Endothelial cell of umbilical vein (primary cell): Measurements from ENCODE around the gene SNX3. TPM values are rescaled to one million over a fixed set of nuclear protein-coding genes. Genes with fewer than 3 reads are reported as not detected.

Source experiments
- BruUV-seq: library from RNA; stranded (reverse); fragments of 400-500 nt; replicated peaks from 2 replicates; lab custom pipeline; 2021; lab: Mats Ljungman, UMichigan
- CTCF ChIA-PET: fragments of 300-600, 350-600 bp; sonication (Branson Sonifier 250); formaldehyde crosslinking; loops from one replicate; lab custom pipeline; 2021; ENCODE audit warnings: antibody characterized with exemption, inconsistent platforms; lab: Charles Lee
- POLR2A ChIA-PET: fragments of 300-600, 350-600 bp; sonication (Branson Sonifier 250); formaldehyde crosslinking; loops from one replicate; lab custom pipeline; 2021; ENCODE audit warnings: antibody characterized with exemption, inconsistent platforms; lab: Charles Lee
- DNase-seq: peaks from one replicate; pipeline ENCODE4 v3.0.0-alpha.2; 2011; ENCODE audit warnings: low read depth, low spot score
- FAIRE-seq: peaks from 2 replicates; lab custom pipeline; 2011; peaks lifted over from hg19 to GRCh38; lab: Jason Lieb, UNC
- H2AFZ ChIP-seq: 2 replicates; pipeline ENCODE4 v1.6.0; 2012; ENCODE audit warnings: low read depth, low read length, control low read depth, inconsistent platforms
- H3K27ac ChIP-seq: 2 replicates; pipeline ENCODE4 v1.5.1; 2011; ENCODE audit warnings: low read depth, mild to moderate bottlenecking, control low read depth, low read length, moderate library complexity; ENCODE audit not compliant: insufficient read depth
- H3K27me3 ChIP-seq, 2 experiments: 2 replicates each; pipeline versions ENCODE4 v1.6.0 to v1.6.1; 2011; ENCODE audit warnings: low read length in 2 of 2, mixed read lengths in 1 of 2; ENCODE audit not compliant: control insufficient read depth in 2 of 2, insufficient read depth in 2 of 2
- H3K36me3 ChIP-seq, 2 experiments: 2 replicates in 1 of 2; 3 replicates in 1 of 2; pipeline ENCODE4 v1.5.1; 2011; ENCODE audit warnings: low read length in 2 of 2, mild to moderate bottlenecking in 1 of 2, moderate library complexity in 1 of 2; ENCODE audit not compliant: control insufficient read depth in 2 of 2, insufficient read depth in 2 of 2; ENCODE audit errors: extremely low read depth in 1 of 2
- H3K4me1 ChIP-seq: 3 replicates; pipeline ENCODE4 v1.5.1; 2011; ENCODE audit warnings: mild to moderate bottlenecking, low read length; ENCODE audit not compliant: control insufficient read depth, insufficient read depth; ENCODE audit errors: extremely low read depth
- H3K4me2 ChIP-seq: 2 replicates; pipeline ENCODE4 v1.6.1; 2011; ENCODE audit warnings: low read length, control low read depth, mixed read lengths; ENCODE audit not compliant: insufficient read depth
- H3K4me3 ChIP-seq, 3 experiments: fragments of 200-600 bp in 1 of 3; sonication (generic), shearing (Covaris generic) in 1 of 3; replicated peaks in 1 of 3; 2 replicates each; pipeline ENCODE4 v1.5.1; 2011 to 2016; ENCODE audit warnings: control low read depth in 3 of 3, low read length in 3 of 3, mild to moderate bottlenecking in 2 of 3, inconsistent platforms in 1 of 3, low read depth in 1 of 3, moderate library complexity in 1 of 3; ENCODE audit not compliant: insufficient read depth in 1 of 3
- H3K79me2 ChIP-seq: 2 replicates; pipeline ENCODE4 v1.6.0; 2012; ENCODE audit warnings: low read length, inconsistent platforms; ENCODE audit not compliant: control insufficient read depth, insufficient read depth
- H3K9ac ChIP-seq: replicated peaks from 2 replicates; pipeline ENCODE3; 2011; ENCODE audit warnings: low read length, control low read depth; ENCODE audit not compliant: insufficient read depth; ENCODE audit errors: extremely low read depth
- H3K9me1 ChIP-seq: replicated peaks from 3 replicates; pipeline ENCODE4 v1.6.0; 2011; ENCODE audit warnings: mild to moderate bottlenecking, low read length; ENCODE audit not compliant: control insufficient read depth, insufficient read depth; ENCODE audit errors: extremely low read depth
- H3K9me3 ChIP-seq: replicated peaks from 2 replicates; pipeline ENCODE4 v1.5.1; 2012; ENCODE audit warnings: low read length, inconsistent platforms; ENCODE audit not compliant: control insufficient read depth, insufficient read depth
- H4K20me1 ChIP-seq: replicated peaks from 2 replicates; pipeline ENCODE3; 2011; ENCODE audit warnings: mild to moderate bottlenecking, low read length; ENCODE audit not compliant: control insufficient read depth, insufficient read depth; ENCODE audit errors: extremely low read depth
- EZH2 ChIP-seq: IDR thresholded peaks from 2 replicates; pipeline ENCODE4 v1.6.1; 2012; ENCODE audit warnings: borderline replicate concordance, low read depth, mild to moderate bottlenecking, moderate library complexity, low read length, inconsistent platforms; ENCODE audit not compliant: severe bottlenecking
- FOS ChIP-seq: IDR thresholded peaks from 2 replicates; pipeline ENCODE4 v1.6.1; 2011; ENCODE audit warnings: mild to moderate bottlenecking, low read length, moderate library complexity, borderline replicate concordance; ENCODE audit not compliant: insufficient read depth
- GATA2 ChIP-seq: IDR thresholded peaks from 2 replicates; pipeline ENCODE4 v1.7.0; 2011; ENCODE audit warnings: low read depth, mild to moderate bottlenecking, moderate library complexity, mixed read lengths, low read length; ENCODE audit not compliant: insufficient read length, insufficient read depth
- JUN ChIP-seq: IDR thresholded peaks from 2 replicates; pipeline ENCODE4 v1.6.1; 2011; ENCODE audit warnings: borderline replicate concordance, low read depth; ENCODE audit not compliant: insufficient read length, insufficient read depth
- MYC ChIP-seq: IDR thresholded peaks from one replicate; pipeline ENCODE4 v1.6.1; 2011; ENCODE audit warnings: mild to moderate bottlenecking, low read depth, low read length
- POLR2A ChIP-seq: IDR thresholded peaks from 2 replicates; pipeline ENCODE4 v1.6.1; 2012; ENCODE audit warnings: low read depth, mild to moderate bottlenecking, control low read depth, low read length
- POLR2AphosphoS5 ChIP-seq: IDR thresholded peaks from 2 replicates; pipeline ENCODE4 v1.6.1; 2012; ENCODE audit warnings: low read depth, mild to moderate bottlenecking, control low read depth, low read length, moderate library complexity; ENCODE audit not compliant: insufficient read depth
- dilution Hi-C: fragments of 300-500 bp; cut with MboI; formaldehyde crosslinking; loops from one replicate; pipeline ENCODE4 v1.15.0; 2019; ENCODE audit warnings: low sequenced_read_pairs; ENCODE audit not compliant: extremely low pct_ligation_motif_present
- intact Hi-C: fragments of 100-400 bp; cut with micrococcal nuclease; formaldehyde crosslinking; loops from one replicate; pipeline ENCODE4 v1.10.0; 2022
- polyA plus RNA-seq, 4 experiments: library from polyadenylated mRNA; depleted of rRNA in 3 of 4; stranded (reverse) in 3 of 4; unstranded in 1 of 4; fragments of >200 nt; gene quantifications; 2 replicates each; pipeline versions ENCODE4 v1.2.1 to v1.2.3, GENCODE V29; 2011 to 2012; ENCODE audit warnings: missing spikeins in 1 of 4
- total RNA-seq: library from RNA; stranded (reverse); gene quantifications from 2 replicates; pipeline ENCODE4 v1.2.3, GENCODE V29; 2021
- TF ChIP-seq, protein P1 (sequence below), 2 donors: IDR thresholded peaks; 1 replicate in 1 of 2; 2 replicates in 1 of 2; pipeline ENCODE4 v1.5.1; 2011; ENCODE audit warnings: low read length in 2 of 2, mild to moderate bottlenecking in 2 of 2, moderate library complexity in 2 of 2, control low read depth in 1 of 2, inconsistent platforms in 1 of 2, low read depth in 1 of 2; ENCODE audit not compliant: insufficient read depth in 1 of 2; ENCODE audit errors: extremely low read depth in 1 of 2
- TF ChIP-seq, protein P2 (sequence below): IDR thresholded peaks from 2 replicates; pipeline ENCODE4 v1.6.1; 2011; ENCODE audit not compliant: insufficient read depth, insufficient read length

The SNX3 gene
- total and polyA plus RNA-seq, 2 donors (not counting 3 experiments of a cell fraction or from before 2014, with no cell fraction given): 155 to 281 TPM

DNA sequence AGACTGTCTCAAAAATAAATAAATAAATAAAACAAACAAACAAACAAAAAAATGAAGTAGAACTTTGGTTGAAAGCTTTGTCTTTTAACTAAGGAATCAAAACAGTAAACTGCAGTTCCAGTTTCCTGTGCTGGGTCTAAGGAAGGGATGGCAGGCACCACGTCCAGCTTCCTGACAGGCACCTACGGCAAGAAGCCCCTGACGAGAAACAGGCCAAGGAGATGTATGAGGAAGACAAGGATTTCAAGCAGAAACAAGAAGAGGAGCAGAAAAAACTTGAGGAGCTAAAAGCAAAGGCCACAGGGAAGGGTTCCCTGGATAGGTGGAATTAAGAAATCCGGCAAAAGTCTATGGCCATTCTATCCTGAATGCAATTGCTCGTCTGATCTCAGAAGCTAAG, 8.8 kb downstream of the SNX3 start:
- DNase-seq (no peak), FAIRE-seq (no peak)
- peaks cover 82% of the 10 kb centered on the region for H3K79me2 ChIP-seq
- H3K4me3 ChIP-seq: no peak overlapping the region
- H3K27me3 ChIP-seq: no peaks in the 10 kb centered on the region
- peaks cover 11% of the 10 kb centered on the region for H4K20me1 ChIP-seq
- H3K4me1 ChIP-seq: peaks cover 19% of the 10 kb centered on the region
- H3K9me3 ChIP-seq: no peaks in the 10 kb centered on the region
- H3K4me2 ChIP-seq: no peak overlapping the region
- BruUV-seq: no TSS peak
- H3K36me3 ChIP-seq: no peaks in the 10 kb centered on the region
- CTCF ChIA-PET: interaction anchor here (0.7 to 6.9 kb wide), 4 partner anchors 9 to 240 kb away, joined by 3 to 95 read pairs (median 4); partner anchors contain the start of gene SNX3
- H3K27ac ChIP-seq: no peak overlapping the region
- dilution Hi-C loops: no loop called here
- intact Hi-C loops: loop anchor here (10.0 kb wide), 1 partner anchor 843 kb away; the partner anchor contains the start of genes CEP57L1 and SESN1
- H3K9me1 ChIP-seq: no peaks in the 10 kb centered on the region
- TF ChIP-seq POLR2AphosphoS5 (no peak), FOS (no peak), POLR2A (no peak), EZH2 (no peak), GATA2 (no peak), JUN (no peak), MYC (no peak)
- TF ChIP-seq, protein P1, sequence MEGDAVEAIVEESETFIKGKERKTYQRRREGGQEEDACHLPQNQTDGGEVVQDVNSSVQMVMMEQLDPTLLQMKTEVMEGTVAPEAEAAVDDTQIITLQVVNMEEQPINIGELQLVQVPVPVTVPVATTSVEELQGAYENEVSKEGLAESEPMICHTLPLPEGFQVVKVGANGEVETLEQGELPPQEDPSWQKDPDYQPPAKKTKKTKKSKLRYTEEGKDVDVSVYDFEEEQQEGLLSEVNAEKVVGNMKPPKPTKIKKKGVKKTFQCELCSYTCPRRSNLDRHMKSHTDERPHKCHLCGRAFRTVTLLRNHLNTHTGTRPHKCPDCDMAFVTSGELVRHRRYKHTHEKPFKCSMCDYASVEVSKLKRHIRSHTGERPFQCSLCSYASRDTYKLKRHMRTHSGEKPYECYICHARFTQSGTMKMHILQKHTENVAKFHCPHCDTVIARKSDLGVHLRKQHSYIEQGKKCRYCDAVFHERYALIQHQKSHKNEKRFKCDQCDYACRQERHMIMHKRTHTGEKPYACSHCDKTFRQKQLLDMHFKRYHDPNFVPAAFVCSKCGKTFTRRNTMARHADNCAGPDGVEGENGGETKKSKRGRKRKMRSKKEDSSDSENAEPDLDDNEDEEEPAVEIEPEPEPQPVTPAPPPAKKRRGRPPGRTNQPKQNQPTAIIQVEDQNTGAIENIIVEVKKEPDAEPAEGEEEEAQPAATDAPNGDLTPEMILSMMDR (IDR thresholded peaks at IDR 0.05; ENCODE audit: extremely low read depth in 1 of 2, insufficient read depth in 1 of 2, low read depth in 1 of 2, low read length in 2 of 2): no peak
- TF ChIP-seq, protein P2, sequence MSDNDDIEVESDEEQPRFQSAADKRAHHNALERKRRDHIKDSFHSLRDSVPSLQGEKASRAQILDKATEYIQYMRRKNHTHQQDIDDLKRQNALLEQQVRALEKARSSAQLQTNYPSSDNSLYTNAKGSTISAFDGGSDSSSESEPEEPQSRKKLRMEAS: no peak
- POLR2A ChIA-PET: interaction anchor here (0.9 kb wide), 1 partner anchor 8 kb away, joined by 3 read pairs; the partner anchor contains the start of gene SNX3
- H3K9ac ChIP-seq: no peak overlapping the region
- no peak overlapping the region for H2AFZ ChIP-seq
